Gastrocnemius medialis (tissue), 4 donors: ENCODE data around the gene PLXNA3.

Experiments
- POLR2A ChIP-seq, 2 donors: fragments of 450-650 bp; IDR thresholded peaks; one replicate each; pipeline ENCODE4 v1.6.1; 2017; ENCODE audit warnings: antibody characterized with exemption in 2 of 2, mild to moderate bottlenecking in 2 of 2, moderate library complexity in 2 of 2
- TF ChIP-seq, protein P1 (sequence below), 5 experiments: fragments of 450-650 bp in 3 of 5; fragments of 200-600 bp in 2 of 5; sonication (generic) in 2 of 5; IDR thresholded peaks in 4 of 5; conservative IDR thresholded peaks in 1 of 5; 1 replicate in 4 of 5; 2 replicates in 1 of 5; pipeline ENCODE4 v1.5.1; 2016 to 2019; ENCODE audit warnings: antibody characterized with exemption in 5 of 5, mild to moderate bottlenecking in 3 of 5, moderate library complexity in 3 of 5

DNA sequence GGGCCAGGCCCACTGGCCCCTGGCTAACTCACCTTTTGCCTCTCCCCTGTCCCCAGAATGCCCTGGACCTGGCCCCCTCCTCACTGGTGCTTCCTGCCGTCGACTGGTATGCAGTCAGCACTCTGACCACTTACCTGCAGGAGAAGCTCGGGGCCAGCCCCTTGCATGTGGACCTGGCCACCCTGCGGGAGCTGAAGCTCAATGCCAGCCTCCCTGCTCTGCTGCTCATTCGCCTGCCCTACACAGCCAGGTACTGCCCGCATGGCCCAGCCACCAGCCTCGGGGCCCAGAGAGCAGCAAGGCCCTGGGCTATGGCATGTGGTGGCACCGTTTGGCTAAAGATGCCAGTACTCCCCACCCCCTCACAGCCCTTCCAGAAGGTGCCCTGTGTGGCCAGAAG, 25.9 kb upstream of the PLXNA3 start:
- TF ChIP-seq, protein P1, sequence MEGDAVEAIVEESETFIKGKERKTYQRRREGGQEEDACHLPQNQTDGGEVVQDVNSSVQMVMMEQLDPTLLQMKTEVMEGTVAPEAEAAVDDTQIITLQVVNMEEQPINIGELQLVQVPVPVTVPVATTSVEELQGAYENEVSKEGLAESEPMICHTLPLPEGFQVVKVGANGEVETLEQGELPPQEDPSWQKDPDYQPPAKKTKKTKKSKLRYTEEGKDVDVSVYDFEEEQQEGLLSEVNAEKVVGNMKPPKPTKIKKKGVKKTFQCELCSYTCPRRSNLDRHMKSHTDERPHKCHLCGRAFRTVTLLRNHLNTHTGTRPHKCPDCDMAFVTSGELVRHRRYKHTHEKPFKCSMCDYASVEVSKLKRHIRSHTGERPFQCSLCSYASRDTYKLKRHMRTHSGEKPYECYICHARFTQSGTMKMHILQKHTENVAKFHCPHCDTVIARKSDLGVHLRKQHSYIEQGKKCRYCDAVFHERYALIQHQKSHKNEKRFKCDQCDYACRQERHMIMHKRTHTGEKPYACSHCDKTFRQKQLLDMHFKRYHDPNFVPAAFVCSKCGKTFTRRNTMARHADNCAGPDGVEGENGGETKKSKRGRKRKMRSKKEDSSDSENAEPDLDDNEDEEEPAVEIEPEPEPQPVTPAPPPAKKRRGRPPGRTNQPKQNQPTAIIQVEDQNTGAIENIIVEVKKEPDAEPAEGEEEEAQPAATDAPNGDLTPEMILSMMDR (IDR thresholded peaks at IDR 0.05 in 4 of 5, conservative IDR thresholded peaks at IDR 0.05 in 1 of 5), result no peak
- no peak for TF ChIP-seq POLR2A (IDR thresholded peaks at IDR 0.05)
